ENCODE data around the gene PLOD1. TPM values are rescaled to one million over a fixed set of nuclear protein-coding genes. Genes with fewer than 3 reads are reported as not detected.

PLOD1 gene
- 354 and 469 TPM in 2 replicates for total RNA-seq

GRCh38 chr1:11934302-11935056, at the start of gene PLOD1:
TSS of gene PLOD1 (plus strand) at chr1:11934717. CDS start at chr1:11934780, 63 bp downstream.

GRCh38 chr1:11979851-11980675, 45.5 kb downstream of the PLOD1 start, which contains the start of gene MFN2:
TSS of gene MFN2 (plus strand) at chr1:11980444. CDS start at chr1:11989169, 8,725 bp downstream.

Other genes with a start within 250 kb of the PLOD1 start
- gene DRAXIN, start 243.0 kb upstream of the PLOD1 start, total RNA-seq = 0.10 TPM in 1 of 2 replicates, not detected in the other
- 32.4 and 37.2 TPM in 2 replicates for gene AGTRAP, start 198.6 kb upstream of the PLOD1 start, total RNA-seq
- 0.24 TPM in 1 of 2 replicates, not detected in the other for gene C1orf167, start 172.5 kb upstream of the PLOD1 start, total RNA-seq
- gene MTHFR, start 128.8 kb upstream of the PLOD1 start, total RNA-seq = 19.4 and 25.1 TPM in 2 replicates
- 6.9 and 7.6 TPM in 2 replicates for gene CLCN6, start 128.5 kb upstream of the PLOD1 start, total RNA-seq
- gene NPPA, start 86.9 kb upstream of the PLOD1 start, total RNA-seq = not detected in 2 replicates
- not detected in 2 replicates for gene NPPB, start 75.8 kb upstream of the PLOD1 start, total RNA-seq
- gene KIAA2013, start 8.3 kb upstream of the PLOD1 start, total RNA-seq = 68.2 and 85.4 TPM in 2 replicates
- gene MFN2, start 45.7 kb downstream of the PLOD1 start, total RNA-seq = 30.3 and 40.1 TPM in 2 replicates
- 15.8 and 21.6 TPM in 2 replicates for gene MIIP, start 84.8 kb downstream of the PLOD1 start, total RNA-seq
- gene TNFRSF8, start 128.6 kb downstream of the PLOD1 start, total RNA-seq = 0.05 and 0.06 TPM in 2 replicates
- gene TNFRSF1B, start 232.3 kb downstream of the PLOD1 start, total RNA-seq = 10.8 and 11.5 TPM in 2 replicates